H1 (cell line): Measurements from ENCODE around the gene DYRK1B. TPM values are rescaled to one million over a fixed set of nuclear protein-coding genes. Genes with fewer than 3 reads are reported as not detected.

Experiments
- CTCF ChIA-PET: fragments of 300-600 bp; sonication (Branson Sonifier 250); formaldehyde crosslinking; loops from one replicate; lab custom pipeline; 2021; ENCODE audit not compliant: partially characterized antibody; lab: Charles Lee
- POLR2A ChIA-PET: fragments of 300-600 bp; sonication (Branson Sonifier 250); formaldehyde crosslinking; loops from one replicate; lab custom pipeline; 2021; ENCODE audit warnings: inconsistent platforms; ENCODE audit not compliant: partially characterized antibody; lab: Charles Lee
- DNase-seq, 2 experiments: peaks; one replicate each; pipeline versions ENCODE4 v3.0.0 to v3.0.0-alpha.2; 2010 to 2022; ENCODE audit warnings: low spot score in 2 of 2, low read depth in 1 of 2, mixed read lengths in 1 of 2
- FAIRE-seq: peaks from 2 replicates; lab custom pipeline; 2011; peaks lifted over from hg19 to GRCh38; lab: Jason Lieb, UNC
- H2AFZ ChIP-seq: 2 replicates; pipeline ENCODE4 v1.8.1; 2012; ENCODE audit warnings: low read length, inconsistent platforms
- H2AK5ac ChIP-seq: 2 replicates; pipeline ENCODE4 v1.6.1; 2013; ENCODE audit warnings: low read depth, low read length
- H2BK120ac ChIP-seq: replicated peaks from 2 replicates; pipeline ENCODE3; 2013; ENCODE audit warnings: low read depth, low read length, inconsistent platforms
- H2BK12ac ChIP-seq: 2 replicates; pipeline ENCODE4 v1.6.1; 2013; ENCODE audit warnings: low read depth, low read length
- H2BK15ac ChIP-seq: 2 replicates; pipeline ENCODE4 v1.6.1; 2013; ENCODE audit warnings: low read length
- H2BK20ac ChIP-seq: 2 replicates; pipeline ENCODE4 v1.6.1; 2013; ENCODE audit warnings: low read length
- H2BK5ac ChIP-seq: 2 replicates; pipeline ENCODE4 v1.6.1; 2013; ENCODE audit warnings: low read depth, low read length
- H3K14ac ChIP-seq: 2 replicates; pipeline ENCODE4 v1.6.1; 2013; ENCODE audit warnings: inconsistent platforms; ENCODE audit not compliant: insufficient read length
- H3K18ac ChIP-seq: 2 replicates; pipeline ENCODE4 v1.6.1; 2013; ENCODE audit warnings: low read length; ENCODE audit errors: extremely low read depth
- H3K23ac ChIP-seq: 2 replicates; pipeline ENCODE4 v1.6.1; 2013; ENCODE audit warnings: inconsistent platforms; ENCODE audit not compliant: insufficient read length
- H3K23me2 ChIP-seq: 2 replicates; pipeline ENCODE4 v1.6.1; 2013; ENCODE audit warnings: low read depth, low read length
- H3K27ac ChIP-seq: 2 replicates; pipeline ENCODE4 v1.6.1; 2011; ENCODE audit warnings: low read depth, low read length, inconsistent platforms
- H3K27me3 ChIP-seq, 4 experiments: replicated peaks in 1 of 4; 1 replicate in 1 of 4; 2 replicates in 3 of 4; pipeline versions ENCODE4 v1.6.1 to v1.8.1; 2011 to 2013; ENCODE audit warnings: low read length in 3 of 4, mild to moderate bottlenecking in 3 of 4, inconsistent platforms in 2 of 4, mixed read lengths in 2 of 4, moderate library complexity in 1 of 4; ENCODE audit not compliant: control insufficient read depth in 3 of 4, insufficient read depth in 3 of 4; ENCODE audit errors: extremely low read depth in 1 of 4
- H3K36me3 ChIP-seq, 4 experiments: 2 replicates each; pipeline versions ENCODE4 v1.6.1 to v1.8.1; 2011 to 2013; ENCODE audit warnings: mild to moderate bottlenecking in 4 of 4, low read length in 3 of 4, moderate library complexity in 2 of 4, control low read depth in 1 of 4, inconsistent platforms in 1 of 4; ENCODE audit not compliant: insufficient read depth in 4 of 4, control insufficient read depth in 2 of 4
- H3K4ac ChIP-seq: replicated peaks from 2 replicates; pipeline ENCODE3; 2013; ENCODE audit warnings: low read length, low read depth, mixed read lengths, inconsistent platforms; ENCODE audit not compliant: insufficient read length
- H3K4me1 ChIP-seq, 4 experiments: replicated peaks in 1 of 4; 1 replicate in 1 of 4; 2 replicates in 3 of 4; pipeline versions ENCODE4 v1.6.1 to v1.8.1; 2011 to 2013; ENCODE audit warnings: low read length in 3 of 4, inconsistent platforms in 2 of 4, mixed read lengths in 1 of 4; ENCODE audit not compliant: insufficient read depth in 4 of 4, control insufficient read depth in 3 of 4
- H3K4me2 ChIP-seq, 2 experiments: 2 replicates each; pipeline versions ENCODE4 v1.6.1 to v1.8.1; 2011 to 2013; ENCODE audit warnings: low read depth in 2 of 2, low read length in 2 of 2, control low read depth in 1 of 2, inconsistent platforms in 1 of 2, mild to moderate bottlenecking in 1 of 2; ENCODE audit not compliant: insufficient read depth in 1 of 2
- H3K4me3 ChIP-seq, 4 experiments: fragments of 200-600, 300-600 bp in 1 of 4; sonication (generic), shearing (Covaris generic), sonication (Bioruptor Twin) in 1 of 4; 2 replicates each; pipeline versions ENCODE4 v1.5.1 to v1.8.1; 2011 to 2016; ENCODE audit warnings: low read length in 4 of 4, low read depth in 3 of 4, control low read depth in 2 of 4, inconsistent platforms in 2 of 4, mild to moderate bottlenecking in 2 of 4, mixed read lengths in 1 of 4, moderate library complexity in 1 of 4; ENCODE audit not compliant: insufficient read depth in 2 of 4; ENCODE audit errors: extremely low read depth in 1 of 4
- H3K56ac ChIP-seq: replicated peaks from 2 replicates; pipeline ENCODE3; 2013; ENCODE audit warnings: low read depth, mild to moderate bottlenecking, mixed read lengths, low read length, inconsistent platforms; ENCODE audit not compliant: insufficient read length
- H3K79me1 ChIP-seq: 2 replicates; pipeline ENCODE4 v1.6.1; 2013; ENCODE audit warnings: low read depth, low read length, control low read depth
- H3K79me2 ChIP-seq, 2 experiments: 2 replicates each; pipeline versions ENCODE4 v1.6.1 to v1.8.1; 2012 to 2013; ENCODE audit warnings: low read length in 2 of 2, mild to moderate bottlenecking in 2 of 2, inconsistent platforms in 1 of 2; ENCODE audit not compliant: insufficient read depth in 2 of 2, control insufficient read depth in 1 of 2
- H3K9ac ChIP-seq, 4 experiments: replicated peaks in 1 of 4; 1 replicate in 1 of 4; 2 replicates in 3 of 4; pipeline versions ENCODE4 v1.6.1 to v1.8.1; 2011 to 2013; ENCODE audit warnings: low read depth in 3 of 4, low read length in 3 of 4, control low read depth in 2 of 4, mild to moderate bottlenecking in 2 of 4, moderate library complexity in 2 of 4, inconsistent platforms in 1 of 4; ENCODE audit errors: extremely low read depth in 1 of 4
- H3K9me3 ChIP-seq, 2 experiments: 2 replicates each; pipeline versions ENCODE4 v1.6.1 to v1.8.1; 2012 to 2013; ENCODE audit warnings: mild to moderate bottlenecking in 2 of 2, moderate library complexity in 2 of 2, control low read depth in 1 of 2, inconsistent platforms in 1 of 2, low read depth in 1 of 2, low read length in 1 of 2, mixed read lengths in 1 of 2; ENCODE audit not compliant: insufficient read depth in 2 of 2
- H4K20me1 ChIP-seq, 2 experiments: replicated peaks in 1 of 2; 2 replicates each; pipeline versions ENCODE3 to v1.8.1; 2011 to 2013; ENCODE audit warnings: inconsistent platforms in 2 of 2, low read length in 2 of 2, mild to moderate bottlenecking in 1 of 2; ENCODE audit not compliant: insufficient read depth in 2 of 2, control insufficient read depth in 1 of 2
- H4K5ac ChIP-seq: 2 replicates; pipeline ENCODE4 v1.6.1; 2013; ENCODE audit warnings: low read length, low read depth, mixed read lengths, inconsistent platforms; ENCODE audit not compliant: insufficient read length
- H4K8ac ChIP-seq: 2 replicates; pipeline ENCODE4 v1.8.0; 2013; ENCODE audit warnings: mild to moderate bottlenecking, moderate library complexity, low read length, inconsistent platforms; ENCODE audit not compliant: insufficient read depth; ENCODE audit errors: extremely low read depth
- H4K91ac ChIP-seq: replicated peaks from 2 replicates; pipeline ENCODE3; 2013; ENCODE audit warnings: low read length, mixed read lengths, inconsistent platforms; ENCODE audit not compliant: insufficient read length
- KDM4A ChIP-seq: IDR thresholded peaks from one replicate; pipeline ENCODE4 v1.7.1; 2012; ENCODE audit warnings: low read depth, mild to moderate bottlenecking, moderate library complexity, low read length, inconsistent platforms; ENCODE audit not compliant: severe bottlenecking
- PHF8 ChIP-seq: fragments of 200-600 bp; sonication (generic); conservative IDR thresholded peaks from 2 replicates; pipeline ENCODE4 v1.7.1; 2012; ENCODE audit warnings: low read depth, mild to moderate bottlenecking, inconsistent platforms, low read length, moderate library complexity
- TAF7 ChIP-seq: optimal IDR thresholded peaks from 2 replicates; pipeline ENCODE3; 2011; ENCODE audit warnings: low read depth, mild to moderate bottlenecking, inconsistent platforms, low read length, moderate library complexity, borderline replicate concordance
- ZNF274 ChIP-seq: IDR thresholded peaks from 2 replicates; pipeline ENCODE4 v1.7.0; 2012; ENCODE audit warnings: low read length, borderline replicate concordance; ENCODE audit errors: extremely low read depth
- WGBS, 2 experiments: shearing (Covaris generic) in 1 of 2; methylation state at CpG; one replicate each; pipeline versions ENCODE4 v1.1.6 to v1.1.7; 2013 to 2015; ENCODE audit warnings: low lambda C conversion rate in 2 of 2, mixed read lengths in 2 of 2, inconsistent platforms in 1 of 2, low coverage in 1 of 2, missing lambda C conversion rate in 1 of 2; ENCODE audit not compliant: insufficient replicate concordance in 2 of 2, insufficient coverage in 1 of 2, insufficient read length in 1 of 2; ENCODE audit errors: extremely low coverage in 1 of 2, missing lambda C conversion rate in 1 of 2; 5-methylcytosine and 5-hydroxymethylcytosine counted together
- polyA plus RNA-seq, 7 experiments: library from polyadenylated mRNA; depleted of rRNA in 3 of 7; stranded (reverse) in 5 of 7; unstranded in 2 of 7; fragments of >200 nt in 5 of 7; fragments of 200-250 nt in 2 of 7; gene quantifications; 1 replicate in 5 of 7; 2 replicates in 1 of 7; 4 replicates in 1 of 7; pipeline versions ENCODE4 v1.2.1 to v1.2.3, GENCODE V29; 2011 to 2013; ENCODE audit warnings: missing spikeins in 2 of 7, mixed read lengths in 2 of 7
- total RNA-seq: library from RNA; stranded (reverse); fragmentation: NEBNext Ultra II Directional; extraction: Animal tissue kit (Norgen Biotek cat#: 25700); gene quantifications from 2 replicates; pipeline ENCODE4 v1.2.1, GENCODE V29; 2021

DYRK1B gene
- total and polyA plus RNA-seq, 2 of the 8 experiments (the other 6 are each of a cell fraction or from before 2014, with no cell fraction given): 6.9 to 14.8 TPM

- no peak overlapping the region for H3K23ac ChIP-seq
- no peaks in the 10 kb centered on the region for H3K9me3 ChIP-seq
- no peak overlapping the region for H2BK12ac ChIP-seq
- no peak overlapping the region for H3K9ac ChIP-seq
- ChIA-PET CTCF (no interaction called here), POLR2A (no interaction called here)
- no peaks in the 10 kb centered on the region for H3K79me1 ChIP-seq
- H2BK120ac ChIP-seq: no peak overlapping the region
- H3K56ac ChIP-seq: no peak overlapping the region
- H2BK5ac ChIP-seq: no peak overlapping the region
- no peak overlapping the region for H3K14ac ChIP-seq
- DNase-seq (no peak), FAIRE-seq (no peak)
- no peak overlapping the region for H2BK20ac ChIP-seq
- H3K23me2 ChIP-seq: no peaks in the 10 kb centered on the region
- no peaks in the 10 kb centered on the region for H3K27me3 ChIP-seq
- H3K4ac ChIP-seq: no peak overlapping the region
- H3K36me3 ChIP-seq: no peaks in the 10 kb centered on the region
- H4K20me1 ChIP-seq: no peaks in the 10 kb centered on the region
- no peak overlapping the region for H2AFZ ChIP-seq
- H3K4me1 ChIP-seq: peaks cover 0 to 6% (median 4%) of the 10 kb centered on the region in 4 experiments; a peak in 4 of 7 replicates
- no peak overlapping the region for H4K5ac ChIP-seq
- TF ChIP-seq PHF8 (no peak), KDM4A (no peak), ZNF274 (no peak), TAF7 (no peak)
- H3K79me2 ChIP-seq: no peaks in the 10 kb centered on the region
- H2BK15ac ChIP-seq: no peak overlapping the region
- WGBS, 2 experiments: 94% methylated on average over 39 of the region's 47 CpGs; no CpG with 5 or more reads in 1 of the 2 experiments
- H3K4me2 ChIP-seq: no peak overlapping the region
- no peak overlapping the region for H4K91ac ChIP-seq
- H4K8ac ChIP-seq: peak overlapping the region; percentile 68; the same call in 1 of the 2 replicates
- H3K27ac ChIP-seq: no peak overlapping the region
- H3K4me3 ChIP-seq: no peak overlapping the region
- no peak overlapping the region for H3K18ac ChIP-seq
- no peak overlapping the region for H2AK5ac ChIP-seq
Observed at GRCh38 chr19:39871886-39872866, 38.2 kb upstream of the DYRK1B start.
